GM21619 (cell line): ENCODE data around the gene CADPS2.
"Not testable (repeated sequence)": the region's sequence is repeated elsewhere in the genome, so short reads cannot be mapped to it uniquely, and the experiment has no call there.

ENCODE experiments used
- ATAC-seq: cut with Tn5 transposase; IDR thresholded peaks from one replicate; pipeline ENCODE4 v1.9.1; 2021; ENCODE audit not compliant: unreplicated experiment

Gene CADPS2

DNA sequence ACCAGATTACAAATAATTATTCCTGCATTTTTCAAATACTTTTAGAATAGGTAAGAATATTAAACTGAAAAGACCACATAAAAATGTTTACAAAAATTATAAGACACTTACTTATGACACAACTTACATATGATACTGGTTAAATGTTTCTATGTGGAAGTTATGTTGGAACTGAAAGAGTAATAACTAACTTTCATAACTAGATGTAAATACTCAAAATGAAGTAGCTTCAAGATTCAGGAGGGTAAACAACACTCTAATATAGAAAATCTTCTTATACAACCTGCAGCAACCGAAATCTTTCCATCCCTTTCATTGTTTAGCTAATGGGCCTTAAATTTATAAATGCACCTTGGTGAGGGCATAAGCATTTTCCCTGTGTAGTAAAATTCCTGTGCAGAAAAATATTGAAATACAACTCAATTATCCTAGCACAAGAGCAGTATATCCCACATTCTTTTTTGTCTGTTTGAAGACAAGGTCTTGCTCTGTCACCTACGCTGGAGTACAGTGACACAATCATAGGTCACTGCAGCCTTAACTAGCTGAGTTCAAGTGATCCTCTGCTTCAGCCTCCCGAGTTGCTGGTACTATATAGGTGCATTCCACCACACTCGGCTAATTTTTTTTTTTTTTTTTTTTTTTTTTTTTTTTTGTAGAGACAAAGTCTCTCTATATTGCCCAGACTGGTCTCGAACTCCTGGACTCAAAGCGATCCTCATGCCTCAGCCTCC is 168.7 kb downstream of the CADPS2 start:
- no peak for ATAC-seq

- no peak for ATAC-seq
Observed at GRCh38 chr7:122715183-122715582, 171.1 kb downstream of the CADPS2 start.

GRCh38 chr7:122710916-122711315 is 175.3 kb downstream of the CADPS2 start:
- no peak for ATAC-seq

DNA sequence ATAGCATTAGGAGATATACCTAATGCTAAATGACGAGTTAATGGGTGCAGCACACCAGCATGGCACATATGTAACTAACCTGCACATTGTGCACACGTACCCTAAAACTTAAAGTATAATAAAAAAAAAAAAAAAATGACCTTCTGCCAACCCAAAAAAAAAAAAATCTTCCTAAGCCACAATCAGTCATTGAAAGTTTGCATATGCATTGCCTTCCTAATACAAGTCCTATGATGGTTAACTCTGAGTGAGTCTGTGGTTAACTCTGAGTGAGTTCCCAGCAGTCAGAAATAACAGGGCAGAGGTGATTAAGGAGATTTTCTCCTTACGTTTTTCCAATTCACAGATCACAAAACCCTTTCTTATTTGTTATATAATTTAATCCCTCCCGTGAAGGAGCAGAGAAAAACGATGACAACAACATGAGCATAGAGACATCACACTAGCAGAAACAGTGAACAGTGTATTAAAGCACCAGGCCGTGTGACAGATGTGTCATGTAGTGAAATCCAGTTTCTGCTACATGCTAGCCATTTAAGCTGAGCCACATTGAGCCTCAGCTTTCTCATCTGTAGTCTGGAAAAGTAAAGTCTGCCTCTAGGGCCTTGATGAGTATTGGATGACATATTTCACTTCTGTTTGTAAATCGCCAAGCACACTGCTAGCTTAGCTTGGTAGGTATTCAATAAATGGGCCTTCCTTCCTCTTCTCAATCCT is 176.2 kb downstream of the CADPS2 start:
- no peak for ATAC-seq

GRCh38 chr7:122706836-122707235 is 179.4 kb downstream of the CADPS2 start:
- no peak for ATAC-seq

DNA sequence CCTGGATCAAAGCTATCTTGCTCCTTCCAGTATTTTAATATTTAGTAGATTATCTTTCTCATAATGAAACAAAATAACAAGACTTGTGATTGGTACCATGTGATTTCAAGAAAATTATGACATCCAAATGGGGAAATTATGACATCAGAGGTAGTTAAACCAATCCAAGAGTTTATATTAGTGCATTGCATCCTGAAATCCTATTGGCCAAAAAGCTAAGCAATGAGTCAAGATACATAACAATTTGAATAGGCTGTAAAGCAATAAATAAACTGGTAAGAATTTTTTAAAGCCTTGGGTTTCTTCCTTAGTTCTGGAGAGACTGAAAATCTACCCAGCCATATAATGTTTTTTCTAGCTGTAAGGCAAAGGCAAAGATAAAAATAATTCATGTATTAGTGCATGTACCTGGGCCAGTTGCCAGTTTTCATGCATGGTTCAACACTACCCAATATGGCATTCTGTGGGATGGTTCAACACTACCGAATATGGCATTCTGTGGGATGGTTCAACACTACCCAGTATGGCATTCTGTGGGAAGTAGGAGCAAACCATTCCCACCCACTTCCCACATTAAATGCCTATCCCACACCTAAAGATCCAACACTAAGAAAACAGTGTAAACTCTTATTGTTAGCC is 183.3 kb downstream of the CADPS2 start, which contains the start of gene RNF148:
TSS of gene RNF148 (minus strand) at position 51 of the 639 bp plus-strand sequence. CDS start 172 bp downstream, outside the sequence.
- ATAC-seq: no peak

DNA sequence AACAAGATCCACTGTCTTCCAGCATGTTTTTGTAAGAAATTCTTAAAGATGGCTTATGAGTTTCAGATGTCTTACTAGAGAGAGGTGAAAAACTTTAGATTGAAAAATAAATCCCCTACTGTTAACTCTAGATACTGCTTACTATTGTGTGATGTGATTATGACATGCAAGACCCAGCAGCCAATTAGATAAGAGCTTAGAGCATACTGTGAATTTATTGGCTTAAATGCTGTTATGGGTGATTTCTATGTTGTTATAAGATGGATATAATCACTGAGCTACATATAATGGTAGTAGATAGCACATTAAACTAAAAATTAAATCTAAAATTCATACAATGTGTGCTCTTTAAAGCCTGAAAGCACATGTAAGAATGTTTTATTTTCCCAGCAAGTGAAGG is 187.2 kb downstream of the CADPS2 start, which contains the start of gene RNF133:
TSS of gene RNF133 (minus strand) at position 101 of the 400 bp plus-strand sequence. CDS start 199 bp downstream, outside the sequence.
- no peak for ATAC-seq

DNA sequence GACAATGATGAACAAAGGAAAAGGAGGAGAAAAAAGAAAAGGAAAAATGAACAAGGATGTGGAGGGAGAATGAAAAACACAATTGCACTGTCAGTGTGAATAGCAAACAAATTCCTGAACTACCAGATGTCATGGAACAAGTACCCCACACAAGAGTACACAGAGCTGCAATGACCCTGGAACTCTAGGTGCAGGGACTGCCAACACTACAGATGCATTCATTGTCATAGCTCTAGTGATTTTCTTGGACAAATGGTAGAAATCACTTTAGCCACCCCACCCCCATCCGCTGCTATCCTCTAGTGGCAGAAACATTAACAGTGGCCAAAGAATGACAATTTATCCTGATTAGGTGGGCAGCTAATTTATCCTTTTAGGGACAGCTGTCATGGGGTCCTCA is 190.4 kb downstream of the CADPS2 start:
- ATAC-seq: no peak

DNA sequence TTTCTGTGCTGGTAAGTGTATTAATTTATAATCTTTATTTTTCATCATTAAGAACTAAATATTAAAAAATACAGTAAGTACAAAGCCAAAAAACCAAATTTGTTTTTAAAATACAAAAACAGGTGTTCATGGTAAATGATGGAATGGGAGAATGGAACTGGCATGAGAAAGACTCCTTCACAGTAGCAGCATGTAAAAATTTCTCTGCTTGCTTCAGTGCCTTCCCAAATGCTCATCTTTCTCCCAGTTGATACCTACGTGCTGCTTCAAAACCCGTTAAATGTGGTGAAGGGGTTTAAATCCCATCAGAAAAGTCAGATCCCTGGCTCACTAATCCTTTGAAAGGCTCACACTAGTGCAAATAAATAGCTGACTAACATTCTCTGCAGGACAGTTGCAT is 191.6 kb downstream of the CADPS2 start:
- no peak for ATAC-seq

- no peak for ATAC-seq
Observed at GRCh38 chr7:122692769-122693309, 193.4 kb downstream of the CADPS2 start.

- ATAC-seq: no peak
Observed at GRCh38 chr7:122691569-122692235, 194.6 kb downstream of the CADPS2 start.

DNA sequence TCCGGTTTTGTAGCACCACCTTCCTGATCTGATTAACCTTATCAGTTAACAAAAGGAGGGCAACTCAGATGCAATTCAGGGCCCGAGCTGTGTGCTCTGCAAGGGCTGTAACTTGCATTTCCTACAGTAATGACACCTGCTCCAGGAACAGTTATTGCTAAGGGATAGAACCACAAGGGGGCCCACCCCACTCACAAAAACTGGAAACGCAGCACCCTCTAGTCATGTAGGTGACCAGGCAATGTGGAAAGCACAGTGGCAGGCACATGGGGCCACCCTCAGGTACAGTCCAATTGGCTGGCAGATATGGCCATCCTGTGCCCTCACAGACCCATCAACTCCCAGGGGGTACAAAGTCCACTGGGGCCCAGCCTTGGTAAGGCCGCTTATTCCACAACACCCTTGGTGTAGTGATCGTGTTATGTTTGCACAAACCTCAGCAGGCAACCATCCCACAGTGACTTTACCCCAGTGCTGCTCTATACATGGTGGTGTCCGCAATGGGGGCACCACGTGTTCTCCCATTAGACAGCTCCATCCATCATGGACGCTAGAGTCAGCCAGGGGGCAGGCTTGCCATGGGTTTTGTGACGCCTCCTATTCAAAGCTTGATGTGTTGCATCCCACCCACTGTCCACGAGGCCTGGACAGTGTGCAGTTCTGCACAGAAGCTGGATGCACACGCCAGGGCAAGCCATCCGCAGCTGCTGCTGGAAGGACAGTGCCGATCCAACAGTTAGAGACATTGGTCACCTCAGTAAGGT is 196.7 kb downstream of the CADPS2 start:
- no peak for ATAC-seq

DNA sequence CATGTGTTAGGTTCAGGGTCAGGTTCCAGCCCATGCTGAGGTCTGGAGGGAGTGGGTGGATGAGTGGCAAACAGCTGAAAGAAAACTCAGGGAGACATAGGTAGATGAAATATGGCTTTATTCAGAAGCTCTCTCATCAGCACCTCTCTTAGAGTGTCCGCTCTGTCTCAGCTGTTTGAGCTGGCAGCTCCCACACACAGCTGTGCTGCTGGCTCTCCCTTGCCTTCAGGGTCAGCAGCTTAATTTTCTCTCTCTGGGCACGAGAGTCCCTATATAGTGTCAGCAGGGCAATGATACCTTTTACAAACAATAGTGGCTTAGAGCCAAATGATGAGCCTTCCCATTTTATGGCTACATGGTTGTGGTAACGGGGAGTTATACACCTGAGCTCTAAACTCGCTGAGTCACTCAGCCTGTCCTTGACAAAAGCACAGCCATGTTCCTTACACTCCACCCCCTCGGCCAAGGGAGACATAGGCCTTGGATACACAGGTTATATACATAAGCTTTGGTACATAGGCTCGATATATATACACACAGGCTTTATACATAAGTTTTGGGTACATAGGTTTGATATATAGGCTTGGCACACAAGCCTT is 197.8 kb downstream of the CADPS2 start:
- ATAC-seq: no peak

GRCh38 chr7:122686360-122686878 is 199.8 kb downstream of the CADPS2 start:
- ATAC-seq: no peak

GRCh38 chr7:122684504-122684903 is 201.8 kb downstream of the CADPS2 start:
- ATAC-seq: no peak

GRCh38 chr7:122682815-122683550 is 203.3 kb downstream of the CADPS2 start:
- no peak for ATAC-seq

DNA sequence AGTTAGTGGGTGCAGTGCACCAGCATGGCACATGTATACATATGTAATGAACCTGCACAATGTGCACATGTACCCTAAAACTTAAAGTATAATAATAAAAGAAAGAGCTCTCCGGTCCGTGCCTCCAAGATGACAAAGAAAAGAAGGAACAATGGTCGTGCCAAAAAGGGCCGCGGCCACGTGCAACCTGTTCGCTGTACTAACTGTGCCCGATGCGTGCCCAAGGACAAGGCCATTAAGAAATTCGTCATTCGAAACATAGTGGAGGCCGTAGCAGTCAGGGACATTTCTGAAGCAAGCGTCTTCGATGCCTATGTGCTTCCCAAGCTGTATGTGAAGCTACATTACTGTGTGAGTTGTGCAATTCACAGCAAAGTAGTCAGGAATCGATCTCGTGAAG is 205.1 kb downstream of the CADPS2 start:
- ATAC-seq: not testable (repeated sequence)

GRCh38 chr7:122679813-122680212 is 206.4 kb downstream of the CADPS2 start:
- ATAC-seq: no peak

DNA sequence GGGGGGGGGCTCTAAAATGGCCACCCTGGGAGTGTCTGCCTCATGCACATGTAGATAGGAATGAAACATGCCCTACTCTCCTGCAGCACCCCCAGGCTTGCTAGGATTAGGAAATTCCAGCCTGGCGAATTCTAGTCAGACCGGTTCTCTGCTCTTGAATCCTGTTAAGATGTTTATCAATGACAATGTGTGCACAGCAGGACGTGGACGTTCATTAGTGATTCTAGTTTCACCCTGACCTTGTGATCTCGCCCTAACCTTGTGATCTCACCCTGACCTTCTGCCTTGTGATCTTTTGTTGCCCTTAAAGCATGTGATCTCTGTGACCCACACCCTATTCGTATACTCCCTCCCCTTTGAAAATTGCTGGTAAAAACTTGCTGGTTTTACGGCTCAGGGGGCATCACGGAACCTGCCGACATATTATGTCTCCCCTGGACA is 207.0 kb downstream of the CADPS2 start:
- not testable (repeated sequence) for ATAC-seq
